ENCODE measurements around the gene CADPS.

Gene CADPS

GRCh38 chr3:62632510-62633294, 242.5 kb downstream of the CADPS start:
- no peaks in the 10 kb centered on the region for H3K36me3 ChIP-seq (ENCODE audit: insufficient read depth, low read length)
- no peaks in the 10 kb centered on the region for H3K9me2 ChIP-seq (ENCODE audit: low read depth, low read length)
- no peak overlapping the region for H3K27ac ChIP-seq (ENCODE audit: low read depth, low read length, poor library complexity, severe bottlenecking)
- H3K79me2 ChIP-seq (ENCODE audit: insufficient read depth, low read length), result no peaks in the 10 kb centered on the region
- H3F3A ChIP-seq (ENCODE audit: insufficient read depth, low read length), result no peaks in the 10 kb centered on the region
- no peaks in the 10 kb centered on the region for H3K4me1 ChIP-seq (ENCODE audit: insufficient read depth, low read length, severe bottlenecking)
- no peak overlapping the region for H3K4me3 ChIP-seq (ENCODE audit: low read depth, low read length, poor library complexity, severe bottlenecking)
- H3K9ac ChIP-seq (ENCODE audit: low read length), result no peak overlapping the region
- no peaks in the 10 kb centered on the region for H3K27me3 ChIP-seq (ENCODE audit: insufficient read depth, low read length)
- TF ChIP-seq CTCF (IDR thresholded peaks at IDR 0.05; ENCODE audit: low read length), result no peak
- TF ChIP-seq EZH2 (IDR thresholded peaks at IDR 0.05; ENCODE audit: borderline replicate concordance, low read length), result no peak
- H2AFZ ChIP-seq (ENCODE audit: low read length), result no peak overlapping the region
- no peaks in the 10 kb centered on the region for H4K20me1 ChIP-seq (ENCODE audit: insufficient read depth, low read length)
- no peaks in the 10 kb centered on the region for H3K9me3 ChIP-seq (ENCODE audit: low read length)
- H3K4me2 ChIP-seq (ENCODE audit: low read length), result no peak overlapping the region

- H3K27ac ChIP-seq (ENCODE audit: low read depth, low read length, poor library complexity, severe bottlenecking), result no peak overlapping the region
- H3K79me2 ChIP-seq (ENCODE audit: insufficient read depth, low read length), result no peaks in the 10 kb centered on the region
- no peaks in the 10 kb centered on the region for H3K9me3 ChIP-seq (ENCODE audit: low read length)
- no peaks in the 10 kb centered on the region for H3K27me3 ChIP-seq (ENCODE audit: insufficient read depth, low read length)
- H3K36me3 ChIP-seq (ENCODE audit: insufficient read depth, low read length), result no peaks in the 10 kb centered on the region
- H3K9me2 ChIP-seq (ENCODE audit: low read depth, low read length), result no peaks in the 10 kb centered on the region
- no peak overlapping the region for H3K9ac ChIP-seq (ENCODE audit: low read length)
- TF ChIP-seq EZH2 (IDR thresholded peaks at IDR 0.05; ENCODE audit: borderline replicate concordance, low read length) (no peak), CTCF (IDR thresholded peaks at IDR 0.05; ENCODE audit: low read length) (no peak)
- no peak overlapping the region for H3K4me2 ChIP-seq (ENCODE audit: low read length)
- H2AFZ ChIP-seq (ENCODE audit: low read length), result no peak overlapping the region
- H3F3A ChIP-seq (ENCODE audit: insufficient read depth, low read length), result no peaks in the 10 kb centered on the region
- no peak overlapping the region for H3K4me3 ChIP-seq (ENCODE audit: low read depth, low read length, poor library complexity, severe bottlenecking)
- H3K4me1 ChIP-seq (ENCODE audit: insufficient read depth, low read length, severe bottlenecking), result no peaks in the 10 kb centered on the region
- H4K20me1 ChIP-seq (ENCODE audit: insufficient read depth, low read length), result no peaks in the 10 kb centered on the region
These were observed 243.7 kb downstream of the CADPS start for GRCh38 chr3:62631488-62631887.

GRCh38 chr3:62630664-62631063, 244.6 kb downstream of the CADPS start:
- Histone ChIP-seq H3K9me2 (ENCODE audit: low read depth, low read length) (no peaks in the 10 kb centered on the region), H3K4me1 (ENCODE audit: insufficient read depth, low read length, severe bottlenecking) (no peaks in the 10 kb centered on the region), H3K4me3 (ENCODE audit: low read depth, low read length, poor library complexity, severe bottlenecking) (no peak overlapping the region), H3K27me3 (ENCODE audit: insufficient read depth, low read length) (no peaks in the 10 kb centered on the region), H3K27ac (ENCODE audit: low read depth, low read length, poor library complexity, severe bottlenecking) (no peak overlapping the region), H3K79me2 (ENCODE audit: insufficient read depth, low read length) (no peaks in the 10 kb centered on the region), H3K36me3 (ENCODE audit: insufficient read depth, low read length) (no peaks in the 10 kb centered on the region), H3K4me2 (ENCODE audit: low read length) (no peak overlapping the region), H3K9me3 (ENCODE audit: low read length) (no peaks in the 10 kb centered on the region), H3K9ac (ENCODE audit: low read length) (no peak overlapping the region), H4K20me1 (ENCODE audit: insufficient read depth, low read length) (no peaks in the 10 kb centered on the region), H3F3A (ENCODE audit: insufficient read depth, low read length) (no peaks in the 10 kb centered on the region), H2AFZ (ENCODE audit: low read length) (no peak overlapping the region)
- TF ChIP-seq EZH2 (IDR thresholded peaks at IDR 0.05; ENCODE audit: borderline replicate concordance, low read length) (no peak), CTCF (IDR thresholded peaks at IDR 0.05; ENCODE audit: low read length) (no peak)

Measured in OCI-LY1 (cell line).